ENCODE data around the gene CORO6. TPM values are rescaled to one million over a fixed set of nuclear protein-coding genes. Genes with fewer than 3 reads are reported as not detected.
A peak's percentile ranks its signal among the peaks of the same experiment; 100 is the strongest.

CORO6 gene
- total and polyA plus RNA-seq, 2 donors from 2014 or later, result 2.1 to 5.9 TPM

- H3K9me3 ChIP-seq (ENCODE audit: control insufficient read depth in 2 of 3, insufficient read depth in 1 of 3, low read length in 3 of 3), result no peaks in the 10 kb centered on the region
- intact Hi-C loops (cut with DNase I), result no loop called here
- TF ChIP-seq CTCF (IDR thresholded peaks at IDR 0.05; ENCODE audit: borderline replicate concordance, extremely low read depth, insufficient read depth), result no peak
- peaks cover 0 to 5% (median 0%) of the 10 kb centered on the region in 3 donors for H3K36me3 ChIP-seq (ENCODE audit: control insufficient read depth in 2 of 3, insufficient read depth in 3 of 3, low read length in 3 of 3)
- DNase-seq (no peak), FAIRE-seq (no peak)
- H3K27ac ChIP-seq (ENCODE audit: low read depth in 2 of 2, low read length in 2 of 2), result no peak overlapping the region
- H3K27me3 ChIP-seq (ENCODE audit: control insufficient read depth, insufficient read depth, low read length), result no peaks in the 10 kb centered on the region
- H3K4me3 ChIP-seq (ENCODE audit: low read length in 3 of 3), result no peak overlapping the region
- H3K9ac ChIP-seq (ENCODE audit: low read length in 3 of 3), result no peak overlapping the region
- peaks cover 0 to 7% (median 0%) of the 10 kb centered on the region in 3 donors for H3K4me1 ChIP-seq (ENCODE audit: control insufficient read depth in 2 of 3, insufficient read depth in 2 of 3, low read depth in 1 of 3, low read length in 3 of 3)
Observed at GRCh38 chr17:29624586-29624985, 1.9 kb upstream of the CORO6 start.

- no peak overlapping the region for H3K27ac ChIP-seq (ENCODE audit: low read depth in 2 of 2, low read length in 2 of 2)
- peak overlapping the region in 1 of 3 donors; percentile 31 for H3K4me3 ChIP-seq (ENCODE audit: low read length in 3 of 3)
Observed at GRCh38 chr17:29623283-29623647, 553 bp upstream of the CORO6 start.

GRCh38 chr17:29621751-29622194 lies 939 bp downstream of the CORO6 start:
- Histone ChIP-seq H3K36me3 (ENCODE audit: control insufficient read depth in 2 of 3, insufficient read depth in 3 of 3, low read length in 3 of 3) (no peaks in the 10 kb centered on the region), H3K9ac (ENCODE audit: low read length in 3 of 3) (no peak overlapping the region), H3K27ac (ENCODE audit: low read depth in 2 of 2, low read length in 2 of 2) (no peak overlapping the region), H3K9me3 (ENCODE audit: control insufficient read depth in 2 of 3, insufficient read depth in 1 of 3, low read length in 3 of 3) (no peaks in the 10 kb centered on the region), H3K4me1 (ENCODE audit: control insufficient read depth in 2 of 3, insufficient read depth in 2 of 3, low read depth in 1 of 3, low read length in 3 of 3) (peaks cover 0 to 21% (median 5%) of the 10 kb centered on the region in 3 donors), H3K27me3 (ENCODE audit: control insufficient read depth, insufficient read depth, low read length) (peaks cover 14% of the 10 kb centered on the region), H3K4me3 (ENCODE audit: low read length in 3 of 3) (no peak overlapping the region)
- TF ChIP-seq CTCF (IDR thresholded peaks at IDR 0.05; ENCODE audit: borderline replicate concordance, extremely low read depth, insufficient read depth), result no peak
- DNase-seq (peak in 1 of 5 donors; percentile 12), FAIRE-seq (no peak)
- intact Hi-C loops (cut with DNase I), result no loop called here

More at GRCh38 chr17:29623283-29623647, 553 bp upstream of the CORO6 start:
- Histone ChIP-seq H3K4me1 (ENCODE audit: control insufficient read depth in 2 of 3, insufficient read depth in 2 of 3, low read depth in 1 of 3, low read length in 3 of 3) (peaks cover 0 to 7% (median 0%) of the 10 kb centered on the region in 3 donors), H3K27me3 (ENCODE audit: control insufficient read depth, insufficient read depth, low read length) (peaks cover 5% of the 10 kb centered on the region), H3K9me3 (ENCODE audit: control insufficient read depth in 2 of 3, insufficient read depth in 1 of 3, low read length in 3 of 3) (no peaks in the 10 kb centered on the region), H3K9ac (ENCODE audit: low read length in 3 of 3) (no peak overlapping the region), H3K36me3 (ENCODE audit: control insufficient read depth in 2 of 3, insufficient read depth in 3 of 3, low read length in 3 of 3) (no peaks in the 10 kb centered on the region)
- FAIRE-seq (no peak), DNase-seq (no peak)
- intact Hi-C loops (cut with DNase I), result no loop called here
- no peak for TF ChIP-seq CTCF (IDR thresholded peaks at IDR 0.05; ENCODE audit: borderline replicate concordance, extremely low read depth, insufficient read depth)

Data from kidney (tissue), 14 donors.